ENCODE measurements around the gene ARRDC5.
"Not testable (repeated sequence)": the region's sequence is repeated elsewhere in the genome, so short reads cannot be mapped to it uniquely, and the experiment has no call there.

Gene ARRDC5

DNA sequence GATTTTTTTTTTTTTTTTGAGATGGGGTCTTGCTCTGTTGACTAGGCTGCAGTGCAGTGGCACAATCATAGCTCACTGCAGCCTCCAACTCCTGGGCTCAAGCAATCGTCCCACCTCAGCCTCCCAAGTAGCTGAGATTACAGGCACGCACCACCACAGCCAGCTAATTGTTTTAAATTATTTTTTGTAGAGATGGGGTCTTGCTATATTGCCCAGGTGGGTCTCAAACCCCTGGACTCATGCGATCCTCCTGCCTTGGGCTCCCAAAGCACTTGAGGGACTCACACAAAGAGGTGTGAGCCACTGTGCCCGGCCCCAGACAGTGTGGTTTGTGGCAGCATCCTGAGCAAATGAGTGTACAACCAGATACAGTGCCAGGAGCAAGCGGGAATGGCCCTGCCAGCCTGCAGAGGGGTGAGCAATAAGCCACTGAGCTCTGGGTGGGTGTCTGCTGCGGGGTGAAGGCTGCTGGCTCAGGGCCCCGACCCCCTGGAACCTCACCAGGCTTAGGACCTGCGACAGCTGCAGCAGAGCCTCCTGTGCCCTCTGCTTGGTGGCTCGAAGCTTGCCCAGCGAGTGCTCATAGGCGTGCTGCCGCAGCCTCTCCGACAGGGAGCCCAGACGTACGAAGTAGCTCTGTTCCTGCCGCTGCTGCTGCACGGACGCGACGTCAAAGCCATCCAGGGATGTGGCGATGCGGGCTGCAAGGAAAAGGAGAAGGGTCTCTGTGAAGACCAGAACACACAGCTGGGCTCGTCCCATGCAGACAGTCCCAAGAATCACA is 55.3 kb downstream of the ARRDC5 start:
- no peaks in the 10 kb centered on the region for H4K20me1 ChIP-seq (ENCODE audit: low read depth, low read length)
- no peak for TF ChIP-seq EZH2phosphoT487 (conservative IDR thresholded peaks at IDR 0.05; ENCODE audit: low read length)
- TF ChIP-seq CTCF (IDR thresholded peaks at IDR 0.05; ENCODE audit: insufficient read depth, low read length, poor library complexity, severe bottlenecking) = no peak

DNA sequence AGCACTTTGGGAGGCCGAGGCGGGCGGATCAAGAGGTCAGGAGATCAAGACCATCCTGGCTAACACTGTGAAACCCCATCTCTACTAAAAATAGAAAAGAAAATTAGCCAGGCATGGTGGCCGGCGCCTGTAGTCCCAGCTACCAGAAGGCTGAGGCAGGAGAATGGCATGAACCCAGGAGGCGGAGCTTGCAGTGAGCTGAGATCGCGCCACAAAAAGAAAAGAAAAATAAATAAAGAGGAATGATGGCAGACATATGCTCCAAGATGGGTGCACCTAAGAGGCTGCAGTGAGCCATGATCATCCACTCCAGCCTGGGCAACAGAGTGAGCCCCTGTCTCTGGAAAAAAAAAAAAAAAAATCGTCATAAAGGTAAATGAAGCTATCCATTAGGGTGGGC is 56.7 kb downstream of the ARRDC5 start:
- not testable (repeated sequence) for H3K9me3 ChIP-seq (ENCODE audit: insufficient read depth, low read length); H3K79me2 ChIP-seq (ENCODE audit: insufficient read depth, low read length); H4K20me1 ChIP-seq (ENCODE audit: low read depth, low read length); H3K27me3 ChIP-seq (ENCODE audit: low read length); H3F3A ChIP-seq (ENCODE audit: insufficient read depth); H3K4me2 ChIP-seq (ENCODE audit: low read depth, low read length, poor library complexity, severe bottlenecking); H3K9me2 ChIP-seq (replicated peaks; ENCODE audit: insufficient read depth, low read length); H3K27ac ChIP-seq (ENCODE audit: low read depth, low read length); H3K4me3 ChIP-seq (ENCODE audit: insufficient read depth, low read length, poor library complexity, severe bottlenecking); H2AFZ ChIP-seq (ENCODE audit: low read depth, low read length, severe bottlenecking); H3K9ac ChIP-seq (ENCODE audit: low read length); H3K36me3 ChIP-seq (ENCODE audit: low read length)

More for the DNA sequence above, 55.3 kb downstream of the ARRDC5 start:
- Histone ChIP-seq H3K9ac (ENCODE audit: low read length) (no peak overlapping the region), H3K27me3 (ENCODE audit: low read length) (no peaks in the 10 kb centered on the region), H3K9me2 (replicated peaks; ENCODE audit: insufficient read depth, low read length) (no peaks in the 10 kb centered on the region), H3K4me2 (ENCODE audit: low read depth, low read length, poor library complexity, severe bottlenecking) (no peak overlapping the region), H2AFZ (ENCODE audit: low read depth, low read length, severe bottlenecking) (no peak overlapping the region), H3K4me3 (ENCODE audit: insufficient read depth, low read length, poor library complexity, severe bottlenecking) (no peak overlapping the region), H3K27ac (ENCODE audit: low read depth, low read length) (no peak overlapping the region), H3K9me3 (ENCODE audit: insufficient read depth, low read length) (no peaks in the 10 kb centered on the region), H3K79me2 (ENCODE audit: insufficient read depth, low read length) (no peaks in the 10 kb centered on the region), H3K36me3 (ENCODE audit: low read length) (no peaks in the 10 kb centered on the region), H3F3A (ENCODE audit: insufficient read depth) (peaks cover 7% of the 10 kb centered on the region; the same call in 1 of the 2 replicates)

DNA sequence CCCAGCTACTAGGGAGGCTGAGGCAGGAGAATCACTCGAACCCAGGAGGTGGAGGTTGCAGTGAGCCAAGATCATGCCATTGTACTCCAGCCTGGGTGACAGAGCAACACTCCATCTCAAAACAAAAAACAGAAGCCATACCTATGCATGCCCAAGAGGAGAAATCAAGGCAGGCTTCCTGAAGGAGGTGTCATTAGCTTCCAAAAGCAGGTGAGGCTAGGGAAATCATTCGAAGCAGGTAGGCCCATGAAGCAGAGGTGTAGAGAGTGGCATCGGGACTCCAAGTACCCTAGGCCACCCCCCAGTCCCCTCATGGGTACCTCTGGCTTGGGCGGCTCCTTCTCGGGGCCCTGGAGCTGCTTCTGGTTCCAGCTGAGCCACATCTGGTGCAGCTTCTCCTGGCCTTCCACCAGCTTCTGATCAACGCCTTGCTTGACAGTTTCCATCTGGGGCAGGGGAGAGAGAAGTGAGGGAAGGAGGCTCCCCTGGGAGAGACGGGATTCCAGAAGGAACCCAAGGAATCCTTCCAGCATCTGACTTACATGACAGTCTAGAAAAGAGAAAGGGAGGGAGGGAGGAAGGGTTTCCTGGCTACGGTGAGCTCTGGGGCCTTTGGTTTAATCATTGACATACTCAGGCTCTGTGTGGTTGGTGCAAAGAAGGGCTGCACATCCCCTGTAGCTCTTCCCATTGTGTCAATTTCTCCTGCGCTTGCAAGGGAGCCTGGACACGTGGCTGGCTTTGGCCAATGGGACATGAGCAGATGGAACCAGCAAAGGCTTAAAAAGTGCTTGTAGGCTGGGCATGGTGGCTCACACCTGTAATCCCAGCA is 58.1 kb downstream of the ARRDC5 start:
- Histone ChIP-seq H4K20me1 (ENCODE audit: low read depth, low read length) (no peaks in the 10 kb centered on the region), H3K27me3 (ENCODE audit: low read length) (no peaks in the 10 kb centered on the region), H3K4me3 (ENCODE audit: insufficient read depth, low read length, poor library complexity, severe bottlenecking) (no peak overlapping the region), H3K9ac (ENCODE audit: low read length) (no peak overlapping the region), H3K9me2 (replicated peaks; ENCODE audit: insufficient read depth, low read length) (no peaks in the 10 kb centered on the region), H3K27ac (ENCODE audit: low read depth, low read length) (no peak overlapping the region), H3K9me3 (ENCODE audit: insufficient read depth, low read length) (no peaks in the 10 kb centered on the region), H3K36me3 (ENCODE audit: low read length) (no peaks in the 10 kb centered on the region), H3K79me2 (ENCODE audit: insufficient read depth, low read length) (no peaks in the 10 kb centered on the region), H2AFZ (ENCODE audit: low read depth, low read length, severe bottlenecking) (no peak overlapping the region), H3F3A (ENCODE audit: insufficient read depth) (0 out of 2 replicates have a peak, but pooled peaks cover 3% of the 10 kb centered on the region), H3K4me2 (ENCODE audit: low read depth, low read length, poor library complexity, severe bottlenecking) (no peak overlapping the region)
- TF ChIP-seq CTCF (IDR thresholded peaks at IDR 0.05; ENCODE audit: insufficient read depth, low read length, poor library complexity, severe bottlenecking) = no peak
- no peak for TF ChIP-seq EZH2phosphoT487 (conservative IDR thresholded peaks at IDR 0.05; ENCODE audit: low read length)

DNA sequence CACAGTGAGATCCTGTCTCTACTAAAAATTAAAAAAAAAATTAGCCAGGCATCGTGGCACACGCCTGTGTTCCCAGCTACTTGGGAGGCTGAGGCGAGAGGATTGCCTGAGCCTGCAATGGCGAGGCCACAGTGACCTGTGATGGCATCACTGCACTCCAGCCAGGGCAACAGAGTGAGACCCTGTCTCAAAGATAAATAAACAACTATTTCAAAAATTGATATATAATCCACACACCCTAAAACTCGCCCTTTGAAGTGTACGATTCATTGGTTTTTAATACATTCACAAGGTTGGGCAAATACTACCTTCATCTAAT is 59.1 kb downstream of the ARRDC5 start:
- Histone ChIP-seq H3F3A (ENCODE audit: insufficient read depth) (no peaks in the 10 kb centered on the region), H3K79me2 (ENCODE audit: insufficient read depth, low read length) (no peaks in the 10 kb centered on the region)

More for the DNA sequence above, 59.1 kb downstream of the ARRDC5 start:
- Histone ChIP-seq H3K9me2 (replicated peaks; ENCODE audit: insufficient read depth, low read length) (no peaks in the 10 kb centered on the region), H3K9me3 (ENCODE audit: insufficient read depth, low read length) (no peaks in the 10 kb centered on the region), H2AFZ (ENCODE audit: low read depth, low read length, severe bottlenecking) (no peak overlapping the region), H3K36me3 (ENCODE audit: low read length) (no peaks in the 10 kb centered on the region), H3K27ac (ENCODE audit: low read depth, low read length) (no peak overlapping the region), H3K4me2 (ENCODE audit: low read depth, low read length, poor library complexity, severe bottlenecking) (no peak overlapping the region), H4K20me1 (ENCODE audit: low read depth, low read length) (no peaks in the 10 kb centered on the region), H3K9ac (ENCODE audit: low read length) (no peak overlapping the region), H3K4me3 (ENCODE audit: insufficient read depth, low read length, poor library complexity, severe bottlenecking) (no peak overlapping the region), H3K27me3 (ENCODE audit: low read length) (no peaks in the 10 kb centered on the region)
- TF ChIP-seq EZH2phosphoT487 (conservative IDR thresholded peaks at IDR 0.05; ENCODE audit: low read length) (no peak), CTCF (IDR thresholded peaks at IDR 0.05; ENCODE audit: insufficient read depth, low read length, poor library complexity, severe bottlenecking) (no peak)
